ENCODE data around the gene DUOXA1. TPM values are rescaled to one million over a fixed set of nuclear protein-coding genes. Genes with fewer than 3 reads are reported as not detected.
"Not testable (repeated sequence)": the region's sequence is repeated elsewhere in the genome, so short reads cannot be mapped to it uniquely, and the experiment has no call there.

The DUOXA1 gene
- total RNA-seq, 2 experiments from 2014 or later = 0.68 TPM; not detected in 1

GRCh38 chr15:45110256-45110820 lies 19.3 kb downstream of the DUOXA1 start:
- peaks cover 57% of the 10 kb centered on the region for H3K27me3 Mint-ChIP-seq
- POLR2A ChIA-PET = no interaction called here
- H3K36me3 Mint-ChIP-seq = no peaks in the 10 kb centered on the region
- H3K27ac Mint-ChIP-seq = no peak overlapping the region
- no peaks in the 10 kb centered on the region for H3K9me3 Mint-ChIP-seq
- ATAC-seq (ENCODE audit: low read depth) = no peak
- peaks cover 14% of the 10 kb centered on the region for H3K4me1 Mint-ChIP-seq
- no peak for DNase-seq
- no peak overlapping the region for H3K4me3 Mint-ChIP-seq

GRCh38 chr15:45107941-45108630 lies 21.6 kb downstream of the DUOXA1 start:
- Mint-ChIP-seq H3K27ac (no peak overlapping the region), H3K27me3 (peaks cover 37% of the 10 kb centered on the region), H3K9me3 (no peaks in the 10 kb centered on the region), H3K4me3 (no peak overlapping the region), H3K4me1 (peaks cover 8% of the 10 kb centered on the region), H3K36me3 (no peaks in the 10 kb centered on the region)
- no peak for DNase-seq
- POLR2A ChIA-PET = no interaction called here
- no peak for ATAC-seq (ENCODE audit: low read depth)

- Mint-ChIP-seq H3K27me3 (peaks cover 24% of the 10 kb centered on the region), H3K27ac (no peak overlapping the region), H3K4me3 (no peak overlapping the region), H3K4me1 (peaks cover 1% of the 10 kb centered on the region), H3K9me3 (no peaks in the 10 kb centered on the region), H3K36me3 (no peaks in the 10 kb centered on the region)
- POLR2A ChIA-PET = no interaction called here
- DNase-seq (no peak), ATAC-seq (ENCODE audit: low read depth) (no peak)
These were observed 23.5 kb downstream of the DUOXA1 start for GRCh38 chr15:45106002-45106790.

- Mint-ChIP-seq H3K27ac (no peak overlapping the region), H3K9me3 (no peaks in the 10 kb centered on the region), H3K36me3 (no peaks in the 10 kb centered on the region), H3K4me1 (peaks cover 1% of the 10 kb centered on the region), H3K27me3 (peaks cover 25% of the 10 kb centered on the region), H3K4me3 (no peak overlapping the region)
- POLR2A ChIA-PET = no interaction called here
- DNase-seq (no peak), ATAC-seq (ENCODE audit: low read depth) (no peak)
These were observed 24.1 kb downstream of the DUOXA1 start for GRCh38 chr15:45105586-45105985.

GRCh38 chr15:45104170-45104569 lies 25.5 kb downstream of the DUOXA1 start:
- ATAC-seq (ENCODE audit: low read depth); H3K4me1 Mint-ChIP-seq; H3K9me3 Mint-ChIP-seq; H3K27ac Mint-ChIP-seq; H3K36me3 Mint-ChIP-seq; POLR2A ChIA-PET; H3K4me3 Mint-ChIP-seq; DNase-seq: not testable (repeated sequence)
- H3K27me3 Mint-ChIP-seq = peaks cover 11% of the 10 kb centered on the region

GRCh38 chr15:45102226-45102625 lies 27.5 kb downstream of the DUOXA1 start:
- no peaks in the 10 kb centered on the region for H3K4me1 Mint-ChIP-seq
- ATAC-seq (ENCODE audit: low read depth) (no peak), DNase-seq (no peak)
- H3K27ac Mint-ChIP-seq = no peak overlapping the region
- H3K4me3 Mint-ChIP-seq = no peak overlapping the region
- no peaks in the 10 kb centered on the region for H3K36me3 Mint-ChIP-seq
- POLR2A ChIA-PET = no interaction called here
- H3K27me3 Mint-ChIP-seq = peaks cover 5% of the 10 kb centered on the region
- no peaks in the 10 kb centered on the region for H3K9me3 Mint-ChIP-seq

GRCh38 chr15:45101749-45102148 lies 27.9 kb downstream of the DUOXA1 start:
- H3K4me3 Mint-ChIP-seq = no peak overlapping the region
- no peaks in the 10 kb centered on the region for H3K4me1 Mint-ChIP-seq
- ATAC-seq (ENCODE audit: low read depth) = no peak
- POLR2A ChIA-PET = no interaction called here
- H3K9me3 Mint-ChIP-seq = no peaks in the 10 kb centered on the region
- no peak overlapping the region for H3K27ac Mint-ChIP-seq
- H3K36me3 Mint-ChIP-seq = no peaks in the 10 kb centered on the region
- H3K27me3 Mint-ChIP-seq = peaks cover 5% of the 10 kb centered on the region
- no peak for DNase-seq

- H3K27ac Mint-ChIP-seq = no peak overlapping the region
- no peaks in the 10 kb centered on the region for H3K36me3 Mint-ChIP-seq
- peaks cover 5% of the 10 kb centered on the region for H3K27me3 Mint-ChIP-seq
- no peak for ATAC-seq (ENCODE audit: low read depth)
- no peak overlapping the region for H3K4me3 Mint-ChIP-seq
- no peaks in the 10 kb centered on the region for H3K4me1 Mint-ChIP-seq
- POLR2A ChIA-PET = no interaction called here
- no peak for DNase-seq
- H3K9me3 Mint-ChIP-seq = no peaks in the 10 kb centered on the region
These were observed 28.6 kb downstream of the DUOXA1 start for GRCh38 chr15:45100884-45101625.

GRCh38 chr15:45099549-45100165 lies 30.0 kb downstream of the DUOXA1 start:
- ATAC-seq (ENCODE audit: low read depth) (no peak), DNase-seq (no peak)
- no peaks in the 10 kb centered on the region for H3K36me3 Mint-ChIP-seq
- H3K27ac Mint-ChIP-seq = no peak overlapping the region
- POLR2A ChIA-PET = no interaction called here
- no peaks in the 10 kb centered on the region for H3K9me3 Mint-ChIP-seq
- no peaks in the 10 kb centered on the region for H3K4me1 Mint-ChIP-seq
- no peak overlapping the region for H3K4me3 Mint-ChIP-seq
- peaks cover 5% of the 10 kb centered on the region for H3K27me3 Mint-ChIP-seq

- no peaks in the 10 kb centered on the region for H3K4me1 Mint-ChIP-seq
- DNase-seq (no peak), ATAC-seq (ENCODE audit: low read depth) (no peak)
- no peaks in the 10 kb centered on the region for H3K9me3 Mint-ChIP-seq
- H3K27me3 Mint-ChIP-seq = peaks cover 3% of the 10 kb centered on the region
- POLR2A ChIA-PET = no interaction called here
- no peak overlapping the region for H3K27ac Mint-ChIP-seq
- no peaks in the 10 kb centered on the region for H3K36me3 Mint-ChIP-seq
- H3K4me3 Mint-ChIP-seq = no peak overlapping the region
These were observed 32.2 kb downstream of the DUOXA1 start for GRCh38 chr15:45097466-45097865.

GRCh38 chr15:45095661-45096060 lies 34.0 kb downstream of the DUOXA1 start:
- H3K27me3 Mint-ChIP-seq = peaks cover 6% of the 10 kb centered on the region
- H3K36me3 Mint-ChIP-seq = no peaks in the 10 kb centered on the region
- H3K27ac Mint-ChIP-seq = no peak overlapping the region
- no peaks in the 10 kb centered on the region for H3K9me3 Mint-ChIP-seq
- no peak overlapping the region for H3K4me3 Mint-ChIP-seq
- no peak for DNase-seq
- H3K4me1 Mint-ChIP-seq = no peaks in the 10 kb centered on the region
- no peak for ATAC-seq (ENCODE audit: low read depth)
- POLR2A ChIA-PET = no interaction called here

- Mint-ChIP-seq H3K9me3 (no peaks in the 10 kb centered on the region), H3K36me3 (no peaks in the 10 kb centered on the region), H3K4me3 (no peak overlapping the region), H3K4me1 (no peaks in the 10 kb centered on the region), H3K27me3 (peaks cover 8% of the 10 kb centered on the region), H3K27ac (no peak overlapping the region)
- no peak for ATAC-seq (ENCODE audit: low read depth)
- no peak for DNase-seq
- POLR2A ChIA-PET = no interaction called here
These were observed 35.3 kb downstream of the DUOXA1 start for GRCh38 chr15:45094358-45094730.

- Mint-ChIP-seq H3K27me3 (peaks cover 8% of the 10 kb centered on the region), H3K27ac (no peak overlapping the region), H3K9me3 (no peaks in the 10 kb centered on the region), H3K4me3 (no peak overlapping the region), H3K4me1 (no peaks in the 10 kb centered on the region), H3K36me3 (no peaks in the 10 kb centered on the region)
- DNase-seq (no peak), ATAC-seq (ENCODE audit: low read depth) (no peak)
- POLR2A ChIA-PET = no interaction called here
These were observed 35.9 kb downstream of the DUOXA1 start for GRCh38 chr15:45093622-45094357.
